Ishikawa (cell line): ENCODE measurements around the gene SLC6A1.

Experiments
- CEBPB ChIP-seq: IDR thresholded peaks from 2 replicates; pipeline ENCODE4 v1.6.1; 2012
- EGR1 ChIP-seq: IDR thresholded peaks from 2 replicates; pipeline ENCODE4 v1.6.1; 2012
- EP300 ChIP-seq: IDR thresholded peaks from 2 replicates; pipeline ENCODE4 v1.6.1; 2012; ENCODE audit warnings: borderline replicate concordance
- FOXM1 ChIP-seq: IDR thresholded peaks from 2 replicates; pipeline ENCODE4 v1.6.1; 2012; ENCODE audit warnings: low read depth, borderline replicate concordance
- RAD21 ChIP-seq: IDR thresholded peaks from 2 replicates; pipeline ENCODE4 v1.6.1; 2012; ENCODE audit warnings: low read depth
- TAF1 ChIP-seq: IDR thresholded peaks from 2 replicates; pipeline ENCODE4 v1.6.1; 2012; ENCODE audit warnings: low read depth, mild to moderate bottlenecking
- TCF12 ChIP-seq: IDR thresholded peaks from 2 replicates; pipeline ENCODE4 v1.6.1; 2012; ENCODE audit warnings: low read depth
- TEAD4 ChIP-seq: IDR thresholded peaks from 2 replicates; pipeline ENCODE4 v1.6.1; 2012
- YY1 ChIP-seq: IDR thresholded peaks from 2 replicates; pipeline ENCODE4 v1.6.1; 2012; ENCODE audit warnings: low read depth
- ZBTB7A ChIP-seq: IDR thresholded peaks from 2 replicates; pipeline ENCODE4 v1.6.1; 2012; ENCODE audit warnings: low read depth
- TF ChIP-seq, protein P1 (sequence below): IDR thresholded peaks from 2 replicates; pipeline ENCODE4 v1.6.1; 2012; ENCODE audit warnings: low read depth, mild to moderate bottlenecking
- TF ChIP-seq, protein P2 (sequence below): IDR thresholded peaks from 2 replicates; pipeline ENCODE4 v1.6.1; 2012

DNA sequence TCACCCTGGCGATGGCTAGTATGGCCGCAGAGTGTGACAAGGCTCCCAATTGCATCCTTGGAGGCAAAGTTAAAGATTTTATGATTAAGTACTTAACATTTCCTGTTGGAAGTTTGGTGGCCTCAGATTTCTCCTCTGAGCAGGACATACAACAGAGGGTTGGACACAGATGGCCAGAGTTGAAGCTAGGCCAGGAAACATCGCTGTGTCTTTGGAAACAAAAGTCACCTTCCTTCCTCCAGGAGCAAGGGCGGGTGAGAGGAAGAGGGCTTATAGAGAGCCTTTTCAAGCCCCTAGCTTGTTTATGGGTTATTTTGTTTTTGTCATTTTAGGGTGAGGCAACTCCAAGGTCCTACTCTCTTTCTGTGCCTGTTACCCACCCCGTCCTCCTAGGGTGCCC is 24.2 kb downstream of the SLC6A1 start:
- TF ChIP-seq TEAD4 (no peak), CEBPB (no peak), FOXM1 (no peak), YY1 (no peak), RAD21 (no peak), TAF1 (no peak), EP300 (no peak), EGR1 (no peak), TCF12 (no peak), ZBTB7A (no peak)
- TF ChIP-seq, protein P1, sequence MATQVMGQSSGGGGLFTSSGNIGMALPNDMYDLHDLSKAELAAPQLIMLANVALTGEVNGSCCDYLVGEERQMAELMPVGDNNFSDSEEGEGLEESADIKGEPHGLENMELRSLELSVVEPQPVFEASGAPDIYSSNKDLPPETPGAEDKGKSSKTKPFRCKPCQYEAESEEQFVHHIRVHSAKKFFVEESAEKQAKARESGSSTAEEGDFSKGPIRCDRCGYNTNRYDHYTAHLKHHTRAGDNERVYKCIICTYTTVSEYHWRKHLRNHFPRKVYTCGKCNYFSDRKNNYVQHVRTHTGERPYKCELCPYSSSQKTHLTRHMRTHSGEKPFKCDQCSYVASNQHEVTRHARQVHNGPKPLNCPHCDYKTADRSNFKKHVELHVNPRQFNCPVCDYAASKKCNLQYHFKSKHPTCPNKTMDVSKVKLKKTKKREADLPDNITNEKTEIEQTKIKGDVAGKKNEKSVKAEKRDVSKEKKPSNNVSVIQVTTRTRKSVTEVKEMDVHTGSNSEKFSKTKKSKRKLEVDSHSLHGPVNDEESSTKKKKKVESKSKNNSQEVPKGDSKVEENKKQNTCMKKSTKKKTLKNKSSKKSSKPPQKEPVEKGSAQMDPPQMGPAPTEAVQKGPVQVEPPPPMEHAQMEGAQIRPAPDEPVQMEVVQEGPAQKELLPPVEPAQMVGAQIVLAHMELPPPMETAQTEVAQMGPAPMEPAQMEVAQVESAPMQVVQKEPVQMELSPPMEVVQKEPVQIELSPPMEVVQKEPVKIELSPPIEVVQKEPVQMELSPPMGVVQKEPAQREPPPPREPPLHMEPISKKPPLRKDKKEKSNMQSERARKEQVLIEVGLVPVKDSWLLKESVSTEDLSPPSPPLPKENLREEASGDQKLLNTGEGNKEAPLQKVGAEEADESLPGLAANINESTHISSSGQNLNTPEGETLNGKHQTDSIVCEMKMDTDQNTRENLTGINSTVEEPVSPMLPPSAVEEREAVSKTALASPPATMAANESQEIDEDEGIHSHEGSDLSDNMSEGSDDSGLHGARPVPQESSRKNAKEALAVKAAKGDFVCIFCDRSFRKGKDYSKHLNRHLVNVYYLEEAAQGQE, result no peak
- TF ChIP-seq, protein P2, sequence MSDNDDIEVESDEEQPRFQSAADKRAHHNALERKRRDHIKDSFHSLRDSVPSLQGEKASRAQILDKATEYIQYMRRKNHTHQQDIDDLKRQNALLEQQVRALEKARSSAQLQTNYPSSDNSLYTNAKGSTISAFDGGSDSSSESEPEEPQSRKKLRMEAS, result no peak
